Cerebellar cortex (tissue), 1 donor: ENCODE measurements around the gene RPS27L.
"Not testable (repeated sequence)": the region's sequence is repeated elsewhere in the genome, so short reads cannot be mapped to it uniquely, and the experiment has no call there.

Source experiments
- DNase-seq: peaks from one replicate; pipeline ENCODE4 v3.0.0-alpha.2; 2015; ENCODE audit warnings: low spot score

RPS27L gene

DNA sequence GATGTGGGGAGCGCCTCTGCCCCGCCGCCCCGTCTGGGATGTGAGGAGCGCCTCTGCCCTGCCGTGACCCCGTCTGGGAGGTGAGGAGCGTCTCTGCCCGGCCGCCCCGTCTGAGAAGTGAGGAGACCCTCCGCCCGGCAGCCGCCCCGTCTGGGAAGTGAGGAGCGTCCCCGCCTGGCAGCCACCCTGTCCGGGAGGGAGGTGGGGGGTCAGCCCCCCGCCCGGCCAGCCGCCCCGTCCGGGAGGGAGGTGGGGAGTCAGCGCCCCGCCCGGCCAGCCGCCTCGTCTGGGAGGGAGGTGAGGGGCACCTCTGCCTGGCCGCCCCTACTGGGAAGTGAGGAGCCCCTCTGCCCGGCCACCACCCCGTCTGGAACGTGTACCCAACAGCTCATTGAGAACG is 58.4 kb downstream of the RPS27L start:
- DNase-seq, result not testable (repeated sequence)
